Kidney (tissue), 14 donors: ENCODE data around the gene LGR5. TPM values are rescaled to one million over a fixed set of nuclear protein-coding genes. Genes with fewer than 3 reads are reported as not detected.

Experiments
- DNase-seq, 5 donors: peaks; one replicate each; pipeline ENCODE4 v3.0.0-alpha.2; 2013 to 2020
- FAIRE-seq: peaks from 2 replicates; lab custom pipeline; 2012; peaks lifted over from hg19 to GRCh38; lab: Jason Lieb, UNC
- H3K27ac ChIP-seq, 2 donors: one replicate each; pipeline ENCODE4 v1.7.0; 2013; ENCODE audit warnings: low read depth in 2 of 2, low read length in 2 of 2, inconsistent platforms in 1 of 2
- H3K27me3 ChIP-seq: one replicate; pipeline ENCODE4 v1.7.1; 2013; ENCODE audit warnings: low read length, inconsistent platforms; ENCODE audit not compliant: control insufficient read depth, insufficient read depth
- H3K36me3 ChIP-seq, 3 donors: one replicate each; pipeline versions ENCODE4 v1.7.0 to v1.7.1; 2013; ENCODE audit warnings: low read length in 3 of 3, control low read depth in 1 of 3, inconsistent platforms in 1 of 3; ENCODE audit not compliant: insufficient read depth in 3 of 3, control insufficient read depth in 2 of 3
- H3K4me1 ChIP-seq, 3 donors: one replicate each; pipeline versions ENCODE4 v1.7.0 to v1.7.1; 2013; ENCODE audit warnings: low read length in 3 of 3, inconsistent platforms in 1 of 3, low read depth in 1 of 3; ENCODE audit not compliant: control insufficient read depth in 2 of 3, insufficient read depth in 2 of 3
- H3K4me3 ChIP-seq, 3 donors: one replicate each; pipeline versions ENCODE4 v1.7.0 to v1.8.1; 2013; ENCODE audit warnings: low read length in 3 of 3, control low read depth in 1 of 3, inconsistent platforms in 1 of 3
- H3K9ac ChIP-seq, 3 donors: one replicate each; pipeline versions ENCODE4 v1.7.0 to v1.7.1; 2013; ENCODE audit warnings: low read length in 3 of 3, control low read depth in 1 of 3, inconsistent platforms in 1 of 3
- H3K9me3 ChIP-seq, 3 donors: one replicate each; pipeline versions ENCODE4 v1.7.0 to v1.7.1; 2013; ENCODE audit warnings: low read length in 3 of 3, control low read depth in 1 of 3, inconsistent platforms in 1 of 3; ENCODE audit not compliant: control insufficient read depth in 2 of 3, insufficient read depth in 1 of 3
- intact Hi-C: fragments of 100-400 bp; cut with DNase I; formaldehyde crosslinking; loops from one replicate; pipeline ENCODE4 v1.11.1; 2022
- polyA plus RNA-seq: library from polyadenylated mRNA; stranded (reverse); fragments of 350-450 nt; fragmentation: Illumina TruSeq; extraction: RNeasy Lipid Tissue Mini Kit (QIAGEN cat#74804); gene quantifications from one replicate; pipeline ENCODE4 v1.2.3, GENCODE V29; 2014; ENCODE audit warnings: low read depth, low replicate concordance; ENCODE audit not compliant: insufficient read depth
- total RNA-seq: library from RNA; stranded (reverse); fragmentation: NEBNext Ultra II Directional; extraction: Animal tissue kit (Norgen Biotek cat#: 25700); gene quantifications from one replicate; pipeline ENCODE4 v1.2.1, GENCODE V29; 2021
- TF ChIP-seq, protein P1 (sequence below): IDR thresholded peaks from 3 replicates; pipeline ENCODE4 v1.5.1; 2012; ENCODE audit warnings: mild to moderate bottlenecking, moderate library complexity, borderline replicate concordance; ENCODE audit not compliant: insufficient read depth; ENCODE audit errors: extremely low read depth
- donor health status: control.
- donor health status: control.
- donor health status: control.
- donor health status: control.
- donor health status: control.
- donor health status: DM: yes; HTN: yes; CAD: no.
- donor health status: Normal renal cell carcinoma (clear cell type).

Gene LGR5
- total and polyA plus RNA-seq, 2 donors from 2014 or later, result 0.19 TPM; not detected in 1

DNA sequence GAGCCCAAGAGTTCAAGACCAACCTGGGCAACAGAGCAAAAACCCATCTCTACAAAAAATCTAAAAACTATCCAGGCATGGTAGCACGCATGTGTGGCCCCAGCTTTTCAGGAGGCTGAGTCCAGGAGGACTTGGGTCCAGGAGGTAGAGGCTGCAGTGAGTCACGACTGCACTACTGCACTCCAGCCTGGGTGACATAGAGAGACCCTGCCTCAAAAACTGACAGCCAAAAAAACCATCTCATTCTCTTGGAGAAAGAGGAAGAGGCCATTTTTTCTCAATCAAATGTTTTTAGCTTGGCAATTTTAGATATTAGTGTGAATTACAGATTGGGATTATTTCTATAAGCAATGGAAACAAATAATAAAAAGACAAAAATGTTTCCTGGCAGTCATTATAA is 185.9 kb downstream of the LGR5 start:
- TF ChIP-seq, protein P1, sequence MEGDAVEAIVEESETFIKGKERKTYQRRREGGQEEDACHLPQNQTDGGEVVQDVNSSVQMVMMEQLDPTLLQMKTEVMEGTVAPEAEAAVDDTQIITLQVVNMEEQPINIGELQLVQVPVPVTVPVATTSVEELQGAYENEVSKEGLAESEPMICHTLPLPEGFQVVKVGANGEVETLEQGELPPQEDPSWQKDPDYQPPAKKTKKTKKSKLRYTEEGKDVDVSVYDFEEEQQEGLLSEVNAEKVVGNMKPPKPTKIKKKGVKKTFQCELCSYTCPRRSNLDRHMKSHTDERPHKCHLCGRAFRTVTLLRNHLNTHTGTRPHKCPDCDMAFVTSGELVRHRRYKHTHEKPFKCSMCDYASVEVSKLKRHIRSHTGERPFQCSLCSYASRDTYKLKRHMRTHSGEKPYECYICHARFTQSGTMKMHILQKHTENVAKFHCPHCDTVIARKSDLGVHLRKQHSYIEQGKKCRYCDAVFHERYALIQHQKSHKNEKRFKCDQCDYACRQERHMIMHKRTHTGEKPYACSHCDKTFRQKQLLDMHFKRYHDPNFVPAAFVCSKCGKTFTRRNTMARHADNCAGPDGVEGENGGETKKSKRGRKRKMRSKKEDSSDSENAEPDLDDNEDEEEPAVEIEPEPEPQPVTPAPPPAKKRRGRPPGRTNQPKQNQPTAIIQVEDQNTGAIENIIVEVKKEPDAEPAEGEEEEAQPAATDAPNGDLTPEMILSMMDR, result no peak

DNA sequence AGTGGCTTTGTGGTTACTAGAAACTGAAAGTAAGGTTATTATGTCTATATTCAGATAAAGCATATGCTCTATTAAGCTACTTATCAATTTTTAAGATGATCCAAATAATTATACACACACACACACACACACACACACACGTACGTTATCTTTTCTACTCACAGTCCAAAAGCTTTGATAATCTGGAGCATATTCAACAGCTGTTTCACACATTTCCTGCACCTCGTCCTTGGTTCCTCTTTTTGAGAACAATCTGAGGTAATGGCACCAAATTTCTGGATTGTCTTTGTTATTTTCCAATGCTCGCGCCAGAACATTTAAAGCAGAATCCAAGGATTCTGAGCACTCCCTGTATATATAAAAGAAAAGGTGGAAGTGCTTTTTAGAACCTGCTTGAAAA is 186.5 kb downstream of the LGR5 start:
- DNase-seq (no peak), FAIRE-seq (no peak)
- Histone ChIP-seq H3K4me3 (no peak overlapping the region), H3K36me3 (peaks cover 8 to 52% (median 25%) of the 10 kb centered on the region in 3 donors), H3K9ac (no peak overlapping the region), H3K27ac (no peak overlapping the region), H3K27me3 (no peaks in the 10 kb centered on the region), H3K9me3 (no peaks in the 10 kb centered on the region), H3K4me1 (no peaks in the 10 kb centered on the region)
- intact Hi-C loops, result no loop called here
- TF ChIP-seq, protein P1, result no peak

More for the DNA sequence above, 185.9 kb downstream of the LGR5 start:
- Histone ChIP-seq H3K4me3 (no peak overlapping the region), H3K4me1 (no peaks in the 10 kb centered on the region), H3K36me3 (peaks cover 8 to 46% (median 24%) of the 10 kb centered on the region in 3 donors), H3K27me3 (no peaks in the 10 kb centered on the region), H3K27ac (no peak overlapping the region), H3K9me3 (no peaks in the 10 kb centered on the region), H3K9ac (no peak overlapping the region)
- DNase-seq, result no peak
- intact Hi-C loops, result no loop called here
- FAIRE-seq, result no peak

DNA sequence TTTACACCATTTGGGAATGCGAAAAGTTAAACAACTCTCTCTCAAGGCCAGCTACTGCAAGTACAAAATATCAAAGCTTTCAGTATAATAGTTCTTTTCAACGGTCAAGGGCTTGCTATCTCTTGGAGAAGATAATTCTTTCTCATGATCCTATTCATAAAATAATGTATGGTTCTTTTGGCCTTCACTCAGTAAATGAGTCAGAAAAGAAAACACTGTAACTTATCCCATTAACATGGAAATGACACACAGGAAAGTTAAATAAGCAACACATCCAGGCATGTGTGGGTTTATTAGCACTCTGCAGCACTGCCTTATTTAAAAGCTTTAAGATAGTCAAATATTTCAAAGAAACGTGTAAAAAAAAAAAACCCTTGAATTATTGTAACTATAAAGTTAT is 187.2 kb downstream of the LGR5 start:
- FAIRE-seq, result no peak
- no peak overlapping the region for H3K4me3 ChIP-seq
- H3K27me3 ChIP-seq, result no peaks in the 10 kb centered on the region
- peaks cover 8 to 59% (median 25%) of the 10 kb centered on the region in 3 donors for H3K36me3 ChIP-seq
- DNase-seq, result no peak
- TF ChIP-seq, protein P1, result no peak
- no peak overlapping the region for H3K27ac ChIP-seq
- no peak overlapping the region for H3K9ac ChIP-seq
- no peaks in the 10 kb centered on the region for H3K9me3 ChIP-seq
- no peaks in the 10 kb centered on the region for H3K4me1 ChIP-seq
- intact Hi-C loops, result no loop called here

DNA sequence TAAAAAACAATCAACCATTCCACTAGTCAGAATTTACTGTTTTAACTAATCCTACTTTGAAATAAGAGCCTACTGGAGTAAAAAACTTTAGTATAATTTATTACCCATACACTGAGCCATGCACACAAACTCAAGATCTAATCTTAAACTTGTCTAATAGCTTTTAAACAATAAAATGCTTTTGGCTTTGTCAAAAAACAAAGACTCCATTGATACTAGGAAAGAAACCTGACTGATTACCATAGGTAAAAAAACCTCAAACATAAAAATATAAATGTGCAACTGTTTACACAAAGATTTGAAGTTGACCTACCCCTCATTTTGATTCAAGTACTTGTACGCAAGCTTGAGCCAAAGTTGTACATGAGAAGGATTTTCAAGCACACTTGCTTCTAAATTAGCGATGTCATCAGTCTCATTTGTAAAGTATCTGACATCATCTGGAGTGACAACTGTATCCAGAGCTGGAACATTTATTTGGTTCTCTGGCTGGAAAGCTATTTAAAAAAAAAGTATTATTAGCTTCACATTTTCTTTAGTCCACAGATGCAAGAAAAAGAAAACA is 187.9 kb downstream of the LGR5 start:
- Histone ChIP-seq H3K9ac (no peak overlapping the region), H3K4me3 (no peak overlapping the region), H3K36me3 (peaks cover 10 to 61% (median 31%) of the 10 kb centered on the region in 3 donors), H3K9me3 (no peaks in the 10 kb centered on the region), H3K4me1 (no peaks in the 10 kb centered on the region), H3K27ac (no peak overlapping the region), H3K27me3 (no peaks in the 10 kb centered on the region)
- DNase-seq (peak in 2 of 5 donors; percentile 31 to 57), FAIRE-seq (no peak)
- TF ChIP-seq, protein P1, result no peak
- intact Hi-C loops, result no loop called here
